HepG2 (cell line): ENCODE measurements around the gene CSMD2. TPM values are rescaled to one million over a fixed set of nuclear protein-coding genes. Genes with fewer than 3 reads are reported as not detected.

ENCODE experiments used
- ATAC-seq: fragments of 200-7000 bp; cut with Tn5 transposase; 3 replicates; pipeline ENCODE4 v1.9.1; 2020; ENCODE audit warnings: mild to moderate bottlenecking, moderate library complexity
- BruUV-seq: library from RNA; stranded (reverse); fragments of 400-500 nt; replicated peaks from 2 replicates; lab custom pipeline; 2021; lab: Mats Ljungman, UMichigan
- CTCF ChIA-PET: fragments of 300-600 bp; formaldehyde crosslinking; extraction: SDS; loops from one replicate; lab custom pipeline; 2021; ENCODE audit warnings: low total read pairs, inconsistent platforms, low intra/inter-chr PET ratio; lab: Yijun Ruan, JAX
- POLR2A ChIA-PET: fragments of 350-600 bp; sonication (Branson Sonifier 250); formaldehyde crosslinking; loops from one replicate; lab custom pipeline; 2020; ENCODE audit warnings: antibody characterized with exemption, inconsistent platforms; lab: Yijun Ruan, JAX
- DNase-seq: peaks from one replicate; pipeline ENCODE4 v3.0.0-alpha.2; 2015; ENCODE audit warnings: low spot score
- FAIRE-seq: peaks from 3 replicates; lab custom pipeline; 2011; peaks lifted over from hg19 to GRCh38; lab: Jason Lieb, UNC
- H2AFZ ChIP-seq: one replicate; pipeline ENCODE4 v1.6.1; 2011; ENCODE audit warnings: low read length, inconsistent platforms
- H3K27ac ChIP-seq: fragments of 300-600 bp; 3 replicates; pipeline ENCODE4 v1.8.0; 2011; ENCODE audit warnings: mixed run types, mild to moderate bottlenecking, mixed read lengths, low read length, inconsistent platforms; ENCODE audit not compliant: insufficient read depth; ENCODE audit errors: extremely low read length
- H3K27me3 ChIP-seq, 2 experiments: fragments of 200-600 bp in 1 of 2; 2 replicates in 1 of 2; 3 replicates in 1 of 2; pipeline versions ENCODE4 v1.6.0 to v1.8.0; 2011; ENCODE audit warnings: low read length in 2 of 2, mild to moderate bottlenecking in 2 of 2, moderate library complexity in 2 of 2, inconsistent platforms in 1 of 2; ENCODE audit not compliant: insufficient read depth in 2 of 2, control insufficient read depth in 1 of 2
- H3K36me3 ChIP-seq, 2 experiments: fragments of 200-600 bp in 1 of 2; replicated peaks in 1 of 2; 2 replicates in 1 of 2; 3 replicates in 1 of 2; pipeline versions ENCODE4 v1.5.1 to v1.8.0; 2011; ENCODE audit warnings: low read length in 2 of 2, inconsistent platforms in 1 of 2; ENCODE audit not compliant: insufficient read depth in 2 of 2, control insufficient read depth in 1 of 2
- H3K4me1 ChIP-seq: 2 replicates; pipeline ENCODE4 v1.5.1; 2012; ENCODE audit warnings: low read length, inconsistent platforms; ENCODE audit not compliant: insufficient read depth
- H3K4me2 ChIP-seq: 2 replicates; pipeline ENCODE4 v1.6.0; 2011; ENCODE audit warnings: low read depth, low read length, inconsistent platforms
- H3K4me3 ChIP-seq, 3 experiments: fragments of 200-600 bp in 1 of 3; sonication (generic), shearing (Covaris generic) in 1 of 3; replicated peaks in 1 of 3; 2 replicates each; pipeline ENCODE4 v1.5.1; 2011 to 2016; ENCODE audit warnings: low read length in 3 of 3, inconsistent platforms in 2 of 3, low read depth in 2 of 3, mild to moderate bottlenecking in 2 of 3, control low read depth in 1 of 3, mixed read lengths in 1 of 3; ENCODE audit not compliant: insufficient read depth in 1 of 3
- H3K79me2 ChIP-seq: one replicate; pipeline ENCODE4 v1.6.1; 2011; ENCODE audit warnings: low read length, inconsistent platforms; ENCODE audit not compliant: insufficient read depth
- H3K9ac ChIP-seq: 2 replicates; pipeline ENCODE4 v1.6.0; 2011; ENCODE audit warnings: mild to moderate bottlenecking, low read depth, low read length, inconsistent platforms; ENCODE audit not compliant: insufficient read depth
- H3K9me3 ChIP-seq: 2 replicates; pipeline ENCODE4 v1.5.1; 2012; ENCODE audit warnings: mild to moderate bottlenecking, low read length
- H4K20me1 ChIP-seq: 2 replicates; pipeline ENCODE4 v1.6.0; 2011; ENCODE audit warnings: inconsistent platforms, mild to moderate bottlenecking, low read length, moderate library complexity; ENCODE audit not compliant: insufficient read depth
- CCDC6 ChIP-seq: sonication (generic); formaldehyde crosslinking; IDR thresholded peaks from 2 replicates; pipeline ENCODE4 v1.8.1; 2022; ENCODE audit warnings: mild to moderate bottlenecking, missing genetic modification reagents, moderate library complexity
- FOXO4 ChIP-seq: sonication (generic); formaldehyde crosslinking; conservative IDR thresholded peaks from 2 replicates; pipeline ENCODE4 v1.8.1; 2023; ENCODE audit warnings: missing genetic modification reagents
- GABPB1 ChIP-seq: IDR thresholded peaks from 2 replicates; pipeline ENCODE4 v1.6.1; 2016; ENCODE audit warnings: mild to moderate bottlenecking, missing genetic modification reagents, moderate library complexity, missing compliant biosample characterization
- GLI4 ChIP-seq: sonication (generic); formaldehyde crosslinking; IDR thresholded peaks from 2 replicates; pipeline ENCODE4 v1.5.1; 2020; ENCODE audit warnings: missing genetic modification reagents, mild to moderate bottlenecking, moderate library complexity, borderline replicate concordance
- HDAC1 ChIP-seq: sonication (generic); formaldehyde crosslinking; IDR thresholded peaks from 2 replicates; pipeline ENCODE4 v1.5.1; 2020; ENCODE audit warnings: mild to moderate bottlenecking, missing genetic modification reagents
- HNF1B ChIP-seq: sonication (generic); formaldehyde crosslinking; IDR thresholded peaks from 2 replicates; pipeline ENCODE4 v1.5.1; 2020; ENCODE audit warnings: mild to moderate bottlenecking, moderate library complexity, missing genetic modification reagents
- KMT2A ChIP-seq: sonication (generic); formaldehyde crosslinking; IDR thresholded peaks from 2 replicates; pipeline ENCODE4 v1.4.0; 2020; ENCODE audit warnings: missing genetic modification reagents
- MIER3 ChIP-seq: IDR thresholded peaks from 2 replicates; pipeline ENCODE4 v1.6.1; 2016; ENCODE audit warnings: missing compliant biosample characterization, borderline replicate concordance
- MTA3 ChIP-seq: sonication (generic); formaldehyde crosslinking; IDR thresholded peaks from 2 replicates; pipeline ENCODE4 v1.4.0; 2020; ENCODE audit warnings: missing genetic modification reagents
- PHF8 ChIP-seq: sonication (generic); formaldehyde crosslinking; IDR thresholded peaks from 2 replicates; pipeline ENCODE4 v1.5.0; 2020; ENCODE audit warnings: missing genetic modification reagents
- SIX4 ChIP-seq: sonication (generic); formaldehyde crosslinking; IDR thresholded peaks from 2 replicates; pipeline ENCODE4 v1.4.0; 2020; ENCODE audit warnings: missing genetic modification reagents
- ZNF275 ChIP-seq: sonication (generic); formaldehyde crosslinking; IDR thresholded peaks from 2 replicates; pipeline ENCODE4 v1.8.0; 2022; ENCODE audit warnings: missing genetic modification reagents, mild to moderate bottlenecking, inconsistent platforms, borderline replicate concordance
- ZNF468 ChIP-seq: sonication (generic); formaldehyde crosslinking; IDR thresholded peaks from 2 replicates; pipeline ENCODE4 v1.8.0; 2022; ENCODE audit warnings: mild to moderate bottlenecking, moderate library complexity, missing genetic modification reagents
- ZNF749 ChIP-seq: sonication (generic); formaldehyde crosslinking; IDR thresholded peaks from 2 replicates; pipeline ENCODE4 v1.8.0; 2022; ENCODE audit warnings: mild to moderate bottlenecking, missing genetic modification reagents, moderate library complexity, borderline replicate concordance
- ZNF766 ChIP-seq: sonication (generic); formaldehyde crosslinking; IDR thresholded peaks from 2 replicates; pipeline ENCODE4 v1.5.0; 2020; ENCODE audit warnings: missing genetic modification reagents, borderline replicate concordance
- WGBS: methylation state at CpG from one replicate; pipeline ENCODE4 v1.1.6; 2017; ENCODE audit warnings: low lambda C conversion rate; 5-methylcytosine and 5-hydroxymethylcytosine counted together
- in situ Hi-C: cut with HindIII; loops from 2 replicates; pipeline ENCODE4 v1.10.0; 2017; ENCODE audit warnings: low pct_unique_long_range_greater_than_20kb; ENCODE audit not compliant: extremely low pct_ligation_motif_present
- intact Hi-C: fragments of 100-400 bp; cut with micrococcal nuclease; formaldehyde crosslinking; loops from one replicate; pipeline ENCODE4 v1.10.0; 2022; ENCODE audit not compliant: unreplicated experiment
- polyA plus RNA-seq, 8 experiments: library from polyadenylated mRNA; depleted of rRNA in 3 of 8; stranded (reverse) in 7 of 8; unstranded in 1 of 8; fragments of >200 nt; fragmentation: Illumina TruSeq in 4 of 8; extraction: Trizol in 4 of 8; gene quantifications; 2 replicates each; pipeline versions ENCODE4 v1.2.1 to v1.2.3, GENCODE V29; 2011 to 2016; ENCODE audit warnings: low read depth in 4 of 8, missing spikeins in 1 of 8, mixed read lengths in 1 of 8; ENCODE audit not compliant: insufficient read depth in 1 of 8
- total RNA-seq, 5 experiments: library from RNA; depleted of rRNA; stranded (reverse); fragments of >200 nt; fragmentation: Illumina TruSeq; extraction: Trizol; gene quantifications; 2 replicates each; pipeline ENCODE4 v1.2.3, GENCODE V29; 2016; ENCODE audit warnings: low read depth in 1 of 5

The CSMD2 gene
- total and polyA plus RNA-seq, 2 of the 13 experiments (the other 11 are each of a cell fraction or from before 2014, with no cell fraction given) = not detected

GRCh38 chr1:33532250-33532649, 632.8 kb downstream of the CSMD2 start:
- H3K27ac ChIP-seq = no peak overlapping the region
- no peaks in the 10 kb centered on the region for H3K4me1 ChIP-seq
- no peak overlapping the region for H3K4me3 ChIP-seq
- FAIRE-seq = no peak
- H3K27me3 ChIP-seq = peaks cover 0 to 26% of the 10 kb centered on the region in 2 experiments; a peak in 3 of 5 replicates
- TF ChIP-seq FOXO4 (CRISPR knock-in tag) = no peak
- no peak for TF ChIP-seq HDAC1 (CRISPR knock-in tag)
- no peak overlapping the region for H3K4me2 ChIP-seq
- intact Hi-C loops (no loop called here), in situ Hi-C loops (no loop called here)
- 29% methylated on average over 3 of the region's 3 CpGs for WGBS
- no peak for ATAC-seq
- H4K20me1 ChIP-seq = no peaks in the 10 kb centered on the region
- no peaks in the 10 kb centered on the region for H3K9me3 ChIP-seq
- H2AFZ ChIP-seq = no peak overlapping the region
- POLR2A ChIA-PET = no interaction called here
- BruUV-seq = no TSS peak
- no peaks in the 10 kb centered on the region for H3K79me2 ChIP-seq
- no peak overlapping the region for H3K9ac ChIP-seq
- CTCF ChIA-PET = no interaction called here
- DNase-seq = no peak
- H3K36me3 ChIP-seq = no peaks in the 10 kb centered on the region

- H3K27me3 ChIP-seq = peaks cover 0 to 19% of the 10 kb centered on the region in 2 experiments; a peak in 2 of 5 replicates
- H3K36me3 ChIP-seq = no peaks in the 10 kb centered on the region
- FAIRE-seq = no peak
- H3K79me2 ChIP-seq = no peaks in the 10 kb centered on the region
- no peak overlapping the region for H3K4me2 ChIP-seq
- BruUV-seq = no TSS peak
- 0% methylated on average over 1 of the region's 1 CpG for WGBS
- H4K20me1 ChIP-seq = no peaks in the 10 kb centered on the region
- POLR2A ChIA-PET = no interaction called here
- no peak for DNase-seq
- H3K27ac ChIP-seq = no peak overlapping the region
- H3K4me1 ChIP-seq = no peaks in the 10 kb centered on the region
- intact Hi-C loops (no loop called here), in situ Hi-C loops (no loop called here)
- ATAC-seq = no peak
- no peak overlapping the region for H3K4me3 ChIP-seq
- no peaks in the 10 kb centered on the region for H3K9me3 ChIP-seq
- H3K9ac ChIP-seq = no peak overlapping the region
- H2AFZ ChIP-seq = no peak overlapping the region
- CTCF ChIA-PET = no interaction called here
- TF ChIP-seq GABPB1 (CRISPR knock-in tag) = no peak
- no peak for TF ChIP-seq ZNF766 (CRISPR knock-in tag)
- no peak for TF ChIP-seq KMT2A (CRISPR knock-in tag)
- TF ChIP-seq ZNF468 = no peak
- TF ChIP-seq HNF1B (CRISPR knock-in tag) = no peak
- no peak for TF ChIP-seq MIER3 (CRISPR knock-in tag)
- TF ChIP-seq ZNF749 (CRISPR knock-in tag) = no peak
- TF ChIP-seq MTA3 (CRISPR knock-in tag) = no peak
- no peak for TF ChIP-seq CCDC6 (CRISPR knock-in tag)
- TF ChIP-seq GLI4 (CRISPR knock-in tag) = no peak
- TF ChIP-seq ZNF275 = no peak
- TF ChIP-seq PHF8 = no peak
- no peak for TF ChIP-seq SIX4
Measured at GRCh38 chr1:33529957-33530356, 635.1 kb downstream of the CSMD2 start.
